Measurements from ENCODE around the gene CCHCR1. TPM values are rescaled to one million over a fixed set of nuclear protein-coding genes. Genes with fewer than 3 reads are reported as not detected.

Gene CCHCR1
- total RNA-seq, 1 donor from 2014 or later: 23.2 TPM

DNA sequence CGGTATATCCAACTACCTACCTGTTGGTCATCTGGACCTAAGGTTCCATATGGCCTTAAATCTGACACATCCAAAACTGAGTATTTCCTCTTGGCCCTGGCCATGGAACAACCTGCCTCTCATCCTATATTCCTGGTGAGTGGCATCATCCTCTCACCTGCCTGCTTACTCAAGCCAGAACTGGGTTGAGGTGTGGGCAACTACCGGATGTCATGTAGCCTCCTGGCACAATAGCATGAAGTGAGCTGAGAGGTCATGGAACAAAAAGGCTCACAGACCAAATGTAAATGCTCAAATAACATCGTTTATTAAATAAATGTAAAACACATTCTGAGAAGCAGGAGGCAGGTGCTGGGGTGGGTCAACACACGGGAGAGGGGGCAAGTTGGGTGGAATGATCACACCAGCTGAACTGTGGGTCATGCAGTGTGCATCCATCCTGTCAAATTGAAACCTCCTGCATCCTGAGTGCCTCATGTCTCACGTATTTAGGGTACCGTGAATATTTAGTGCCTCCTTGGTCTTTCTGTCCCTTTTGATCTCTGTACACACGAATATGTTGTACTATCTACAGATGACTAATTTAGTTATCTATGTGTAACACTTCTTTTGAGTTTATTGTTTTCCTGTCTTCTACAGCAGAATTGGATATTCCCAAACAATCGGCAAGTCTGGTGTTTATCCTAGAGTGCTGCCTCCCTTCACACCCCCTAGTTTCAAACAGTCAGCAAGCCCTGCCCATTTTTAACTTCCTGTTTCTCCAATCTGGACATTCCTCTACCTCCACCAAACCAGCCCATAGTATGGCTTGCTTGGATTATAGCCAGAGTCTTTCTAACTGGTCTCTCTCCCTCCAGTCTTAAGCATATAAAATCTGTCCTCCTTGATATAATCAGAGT, 20.8 kb upstream of the CCHCR1 start:
- H2AFZ ChIP-seq (replicated peaks): no peak overlapping the region
- H3K9ac ChIP-seq: no peak overlapping the region
- no peak for DNase-seq (ENCODE audit: low spot score)
- H3K9me3 ChIP-seq (ENCODE audit: low read depth): no peaks in the 10 kb centered on the region
- no peaks in the 10 kb centered on the region for H3K36me3 ChIP-seq
- no peaks in the 10 kb centered on the region for H3F3A ChIP-seq (ENCODE audit: low read depth)
- H3K36me3 Mint-ChIP-seq: no peaks in the 10 kb centered on the region
- H3K4me3 ChIP-seq: no peak overlapping the region
- H3K27me3 ChIP-seq: no peaks in the 10 kb centered on the region
- peak overlapping the region; percentile 25 for H3K27ac Mint-ChIP-seq
- H3K4me3 Mint-ChIP-seq: no peak overlapping the region
- no peaks in the 10 kb centered on the region for H3K4me1 Mint-ChIP-seq
- H3K4me2 ChIP-seq: no peak overlapping the region
- H3K79me2 ChIP-seq (ENCODE audit: low read depth): no peaks in the 10 kb centered on the region
- H4K20me1 ChIP-seq (ENCODE audit: low read depth): no peaks in the 10 kb centered on the region
- no peak for TF ChIP-seq EZH2phosphoT487 (IDR thresholded peaks at IDR 0.05)
- TF ChIP-seq, protein P1, sequence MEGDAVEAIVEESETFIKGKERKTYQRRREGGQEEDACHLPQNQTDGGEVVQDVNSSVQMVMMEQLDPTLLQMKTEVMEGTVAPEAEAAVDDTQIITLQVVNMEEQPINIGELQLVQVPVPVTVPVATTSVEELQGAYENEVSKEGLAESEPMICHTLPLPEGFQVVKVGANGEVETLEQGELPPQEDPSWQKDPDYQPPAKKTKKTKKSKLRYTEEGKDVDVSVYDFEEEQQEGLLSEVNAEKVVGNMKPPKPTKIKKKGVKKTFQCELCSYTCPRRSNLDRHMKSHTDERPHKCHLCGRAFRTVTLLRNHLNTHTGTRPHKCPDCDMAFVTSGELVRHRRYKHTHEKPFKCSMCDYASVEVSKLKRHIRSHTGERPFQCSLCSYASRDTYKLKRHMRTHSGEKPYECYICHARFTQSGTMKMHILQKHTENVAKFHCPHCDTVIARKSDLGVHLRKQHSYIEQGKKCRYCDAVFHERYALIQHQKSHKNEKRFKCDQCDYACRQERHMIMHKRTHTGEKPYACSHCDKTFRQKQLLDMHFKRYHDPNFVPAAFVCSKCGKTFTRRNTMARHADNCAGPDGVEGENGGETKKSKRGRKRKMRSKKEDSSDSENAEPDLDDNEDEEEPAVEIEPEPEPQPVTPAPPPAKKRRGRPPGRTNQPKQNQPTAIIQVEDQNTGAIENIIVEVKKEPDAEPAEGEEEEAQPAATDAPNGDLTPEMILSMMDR (IDR thresholded peaks at IDR 0.05): no peak
- TF ChIP-seq EZH2 (IDR thresholded peaks at IDR 0.05): no peak
- H3K27me3 Mint-ChIP-seq (ENCODE audit: insufficient read depth, low read depth): peaks cover 6% of the 10 kb centered on the region
- H3K9me3 Mint-ChIP-seq: no peaks in the 10 kb centered on the region
- H3K27ac ChIP-seq: no peak overlapping the region
- no peaks in the 10 kb centered on the region for H3K4me1 ChIP-seq

DNA sequence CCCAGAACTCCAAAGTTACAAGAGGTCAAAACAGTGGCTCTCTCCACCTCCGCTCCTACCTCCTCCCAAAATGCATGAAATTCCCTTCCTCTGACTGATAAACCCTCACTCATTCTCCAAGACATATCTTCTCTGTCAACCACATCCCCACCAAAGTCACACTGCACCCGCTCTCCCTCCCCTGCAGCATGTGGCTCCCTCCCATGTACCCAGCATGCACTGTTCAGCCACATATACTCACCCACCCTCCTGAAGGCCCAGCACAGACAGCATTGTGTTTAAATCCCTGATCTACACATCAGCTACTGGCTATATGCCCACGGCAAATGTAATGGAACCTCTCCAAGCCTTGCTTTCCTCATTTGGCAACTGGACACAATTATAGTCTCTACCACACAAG, 18.4 kb upstream of the CCHCR1 start:
- peaks cover 10% of the 10 kb centered on the region for H3K27me3 ChIP-seq
- peaks cover 13% of the 10 kb centered on the region for H3F3A ChIP-seq (ENCODE audit: low read depth)
- H3K9me3 Mint-ChIP-seq: no peaks in the 10 kb centered on the region
- H3K4me3 ChIP-seq: no peak overlapping the region
- no peak overlapping the region for H2AFZ ChIP-seq (replicated peaks)
- TF ChIP-seq, protein P1 (IDR thresholded peaks at IDR 0.05): no peak
- TF ChIP-seq EZH2 (IDR thresholded peaks at IDR 0.05) (no peak), EZH2phosphoT487 (IDR thresholded peaks at IDR 0.05) (no peak)
- no peak overlapping the region for H3K4me3 Mint-ChIP-seq
- peak overlapping the region; percentile 2 for H3K27ac Mint-ChIP-seq
- no peak for DNase-seq (ENCODE audit: low spot score)
- H3K4me1 Mint-ChIP-seq: peaks cover 18% of the 10 kb centered on the region
- H3K79me2 ChIP-seq (ENCODE audit: low read depth): no peaks in the 10 kb centered on the region
- no peak overlapping the region for H3K4me2 ChIP-seq
- no peaks in the 10 kb centered on the region for H3K36me3 Mint-ChIP-seq
- H3K27ac ChIP-seq: no peak overlapping the region
- peaks cover 19% of the 10 kb centered on the region for H3K4me1 ChIP-seq
- peaks cover 11% of the 10 kb centered on the region for H3K27me3 Mint-ChIP-seq (ENCODE audit: insufficient read depth, low read depth)
- no peaks in the 10 kb centered on the region for H4K20me1 ChIP-seq (ENCODE audit: low read depth)
- no peaks in the 10 kb centered on the region for H3K36me3 ChIP-seq
- H3K9ac ChIP-seq: no peak overlapping the region
- no peaks in the 10 kb centered on the region for H3K9me3 ChIP-seq (ENCODE audit: low read depth)

DNA sequence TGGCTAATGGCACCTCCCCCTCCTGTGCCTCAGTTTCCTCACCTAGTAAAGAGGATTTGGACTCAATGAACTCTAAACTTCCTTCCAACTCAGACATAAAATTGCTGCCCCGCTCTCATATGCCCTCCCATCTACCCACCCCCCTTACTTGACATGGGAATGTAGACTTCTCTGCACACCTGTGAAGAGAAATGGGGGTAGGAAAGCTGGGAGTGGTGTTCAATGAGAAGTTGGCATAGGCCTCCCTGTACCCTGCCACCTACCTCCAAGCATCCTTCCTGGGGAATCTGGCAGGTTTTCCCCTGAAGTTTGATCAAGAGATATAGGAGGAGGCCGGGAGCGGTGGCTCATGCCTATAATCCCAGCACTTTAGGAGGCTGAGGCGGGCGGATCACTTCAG, 16.8 kb upstream of the CCHCR1 start:
- no peaks in the 10 kb centered on the region for H3K36me3 ChIP-seq
- H3K4me3 ChIP-seq: no peak overlapping the region
- H3K4me3 Mint-ChIP-seq: no peak overlapping the region
- H3K27me3 ChIP-seq: peaks cover 26% of the 10 kb centered on the region
- H3K27ac Mint-ChIP-seq: no peak overlapping the region
- H3K9ac ChIP-seq: no peak overlapping the region
- no peak overlapping the region for H3K27ac ChIP-seq
- no peaks in the 10 kb centered on the region for H3K36me3 Mint-ChIP-seq
- no peak overlapping the region for H2AFZ ChIP-seq (replicated peaks)
- DNase-seq (ENCODE audit: low spot score): no peak
- no peaks in the 10 kb centered on the region for H3K79me2 ChIP-seq (ENCODE audit: low read depth)
- H3K9me3 ChIP-seq (ENCODE audit: low read depth): no peaks in the 10 kb centered on the region
- H3K4me2 ChIP-seq: no peak overlapping the region
- H3F3A ChIP-seq (ENCODE audit: low read depth): peaks cover 13% of the 10 kb centered on the region
- H3K4me1 Mint-ChIP-seq: peaks cover 20% of the 10 kb centered on the region
- no peaks in the 10 kb centered on the region for H4K20me1 ChIP-seq (ENCODE audit: low read depth)
- TF ChIP-seq, protein P1 (IDR thresholded peaks at IDR 0.05): no peak
- TF ChIP-seq EZH2phosphoT487 (IDR thresholded peaks at IDR 0.05) (no peak), EZH2 (IDR thresholded peaks at IDR 0.05) (no peak)
- no peaks in the 10 kb centered on the region for H3K9me3 Mint-ChIP-seq
- H3K4me1 ChIP-seq: peaks cover 19% of the 10 kb centered on the region
- peaks cover 9% of the 10 kb centered on the region for H3K27me3 Mint-ChIP-seq (ENCODE audit: insufficient read depth, low read depth)

Measured in neural progenitor cell (in vitro differentiated cells).